Measurements from ENCODE around the gene ZSWIM6. TPM values are rescaled to one million over a fixed set of nuclear protein-coding genes. Genes with fewer than 3 reads are reported as not detected.

Gene ZSWIM6
- total RNA-seq, 1 experiment from 2014 or later = 10.0 TPM

- Mint-ChIP-seq H3K27ac (ENCODE audit: unreplicated experiment) (no peak overlapping the region), H3K4me1 (ENCODE audit: low read depth, unreplicated experiment) (no peaks in the 10 kb centered on the region), H3K9me3 (ENCODE audit: unreplicated experiment) (peaks cover 34% of the 10 kb centered on the region), H3K36me3 (ENCODE audit: insufficient read depth, unreplicated experiment) (no peaks in the 10 kb centered on the region), H3K27me3 (ENCODE audit: insufficient read depth, unreplicated experiment) (no peaks in the 10 kb centered on the region), H3K4me3 (ENCODE audit: unreplicated experiment) (no peak overlapping the region)
- no TSS peak for BruUV-seq (replicated peaks)
- no peaks in the 10 kb centered on the region for H3K27me3 ChIP-seq (replicated peaks; ENCODE audit: control insufficient read depth, insufficient read depth, low read length)
- TF ChIP-seq CTCF (IDR thresholded peaks at IDR 0.05; ENCODE audit: insufficient read depth in 1 of 2, low read depth in 1 of 2, low read length in 1 of 2, severe bottlenecking in 1 of 2, unreplicated experiment in 1 of 2) = no peak
- intact Hi-C loops (cut with micrococcal nuclease; ENCODE audit: unreplicated experiment) = no loop called here
- no peak for DNase-seq
- H3K36me3 ChIP-seq (ENCODE audit: control insufficient read depth, insufficient read depth, low read length) = no peaks in the 10 kb centered on the region
- H3K4me3 ChIP-seq (ENCODE audit: low read depth, low read length) = no peak overlapping the region
- ChIA-PET POLR2A (no interaction called here), CTCF (no interaction called here)
- no peaks in the 10 kb centered on the region for H3K9me3 ChIP-seq
- H3K4me1 ChIP-seq = no peaks in the 10 kb centered on the region
Measured at GRCh38 chr5:61440596-61440995, 108.5 kb downstream of the ZSWIM6 start.

- TF ChIP-seq CTCF (IDR thresholded peaks at IDR 0.05; ENCODE audit: insufficient read depth in 1 of 2, low read depth in 1 of 2, low read length in 1 of 2, severe bottlenecking in 1 of 2, unreplicated experiment in 1 of 2) = no peak
- Histone ChIP-seq H3K4me3 (ENCODE audit: low read depth, low read length) (no peak overlapping the region), H3K27me3 (replicated peaks; ENCODE audit: control insufficient read depth, insufficient read depth, low read length) (no peaks in the 10 kb centered on the region), H3K9me3 (no peaks in the 10 kb centered on the region), H3K4me1 (no peaks in the 10 kb centered on the region), H3K36me3 (ENCODE audit: control insufficient read depth, insufficient read depth, low read length) (no peaks in the 10 kb centered on the region)
- Mint-ChIP-seq H3K9me3 (ENCODE audit: unreplicated experiment) (peaks cover 34% of the 10 kb centered on the region), H3K27me3 (ENCODE audit: insufficient read depth, unreplicated experiment) (no peaks in the 10 kb centered on the region), H3K4me1 (ENCODE audit: low read depth, unreplicated experiment) (no peaks in the 10 kb centered on the region), H3K36me3 (ENCODE audit: insufficient read depth, unreplicated experiment) (no peaks in the 10 kb centered on the region), H3K27ac (ENCODE audit: unreplicated experiment) (no peak overlapping the region), H3K4me3 (ENCODE audit: unreplicated experiment) (no peak overlapping the region)
- BruUV-seq (replicated peaks) = no TSS peak
- no peak for DNase-seq
- CTCF ChIA-PET = no interaction called here
- POLR2A ChIA-PET = no interaction called here
- intact Hi-C loops (cut with micrococcal nuclease; ENCODE audit: unreplicated experiment) = no loop called here
Measured at GRCh38 chr5:61441742-61442141, 109.7 kb downstream of the ZSWIM6 start.

GRCh38 chr5:61447780-61448495, 115.9 kb downstream of the ZSWIM6 start:
- DNase-seq = no peak
- peaks cover 19% of the 10 kb centered on the region for H3K9me3 Mint-ChIP-seq (ENCODE audit: unreplicated experiment)
- Histone ChIP-seq H3K9me3 (no peaks in the 10 kb centered on the region; the same call in 1 of the 2 replicates), H3K36me3 (ENCODE audit: control insufficient read depth, insufficient read depth, low read length) (no peaks in the 10 kb centered on the region; the same call in 1 of the 2 replicates), H3K4me3 (ENCODE audit: low read depth, low read length) (no peak overlapping the region), H3K4me1 (no peaks in the 10 kb centered on the region), H3K27me3 (replicated peaks; ENCODE audit: control insufficient read depth, insufficient read depth, low read length) (no peaks in the 10 kb centered on the region)
- H3K27me3 Mint-ChIP-seq (ENCODE audit: insufficient read depth, unreplicated experiment) = no peaks in the 10 kb centered on the region
- intact Hi-C loops (cut with micrococcal nuclease; ENCODE audit: unreplicated experiment) = no loop called here
- H3K4me1 Mint-ChIP-seq (ENCODE audit: low read depth, unreplicated experiment) = no peaks in the 10 kb centered on the region
- peaks cover 6% of the 10 kb centered on the region for H3K36me3 Mint-ChIP-seq (ENCODE audit: insufficient read depth, unreplicated experiment)
- H3K27ac Mint-ChIP-seq (ENCODE audit: unreplicated experiment) = no peak overlapping the region
- no peak for TF ChIP-seq CTCF (IDR thresholded peaks at IDR 0.05; ENCODE audit: insufficient read depth in 1 of 2, low read depth in 1 of 2, low read length in 1 of 2, severe bottlenecking in 1 of 2, unreplicated experiment in 1 of 2)
- no peak overlapping the region for H3K4me3 Mint-ChIP-seq (ENCODE audit: unreplicated experiment)
- ChIA-PET CTCF (no interaction called here), POLR2A (no interaction called here)
- no TSS peak for BruUV-seq (replicated peaks)

Data from Caco-2 (cell line).